Mesodermal cell (in vitro differentiated cells): ENCODE results near the gene TCTA.

ENCODE experiments used
- H3K27ac ChIP-seq: 2 replicates; pipeline ENCODE4 v1.7.0; 2013; ENCODE audit warnings: mild to moderate bottlenecking, low read depth, low read length, moderate library complexity; ENCODE audit not compliant: severe bottlenecking
- H3K36me3 ChIP-seq: 2 replicates; pipeline ENCODE4 v1.7.1; 2013; ENCODE audit warnings: mild to moderate bottlenecking, low read length, moderate library complexity; ENCODE audit not compliant: control insufficient read depth, insufficient read depth
- H3K4me1 ChIP-seq: one replicate; pipeline ENCODE4 v1.7.1; 2013; ENCODE audit warnings: mild to moderate bottlenecking, low read length; ENCODE audit not compliant: insufficient read depth, control insufficient read depth, poor library complexity, severe bottlenecking
- H3K4me3 ChIP-seq: 2 replicates; pipeline ENCODE4 v1.7.0; 2013; ENCODE audit warnings: low read length, control low read depth, mild to moderate bottlenecking; ENCODE audit not compliant: insufficient read depth, poor library complexity, severe bottlenecking; ENCODE audit errors: extremely low read depth
- H3K9me3 ChIP-seq: 2 replicates; pipeline ENCODE4 v1.7.1; 2013; ENCODE audit warnings: mild to moderate bottlenecking, low read length, moderate library complexity; ENCODE audit not compliant: control insufficient read depth
- WGBS, 2 experiments: methylation state at CpG; one replicate each; pipeline ENCODE4 v1.1.5; 2013; ENCODE audit warnings: missing lambda C conversion rate in 2 of 2; ENCODE audit not compliant: insufficient coverage in 2 of 2; 5-methylcytosine and 5-hydroxymethylcytosine counted together

The TCTA gene

DNA sequence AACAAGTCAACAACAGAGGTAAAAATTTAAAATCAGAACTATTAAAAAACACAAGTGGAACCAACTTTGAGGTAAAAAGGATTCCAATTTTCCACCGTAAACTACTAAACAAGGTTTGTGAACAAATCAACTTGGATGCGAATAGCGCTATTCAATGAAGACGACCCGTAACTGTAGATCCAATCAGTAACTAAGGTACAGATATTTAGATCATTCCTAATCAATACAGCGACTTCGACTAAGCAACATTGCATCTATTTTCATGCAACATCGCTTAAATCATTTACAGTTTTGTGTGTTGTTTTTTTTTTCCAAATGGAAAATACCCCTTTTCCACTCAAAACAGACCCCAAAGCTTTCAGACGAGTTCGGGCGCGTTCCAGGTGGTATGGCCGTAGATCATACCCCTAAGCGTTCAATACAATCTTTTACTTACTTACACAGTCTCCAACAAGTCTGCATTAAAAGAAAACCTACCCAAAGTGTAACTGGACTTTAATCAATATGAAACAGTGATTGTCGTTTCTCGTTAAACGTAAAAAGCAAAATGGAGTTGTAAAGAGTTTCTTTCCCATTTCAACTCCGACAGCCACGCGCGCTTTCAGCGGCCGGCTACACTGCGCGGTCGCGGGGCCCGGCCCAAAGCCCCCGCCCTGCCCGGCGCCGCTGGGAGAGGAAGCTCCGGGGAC, 1.2 kb upstream of the TCTA start:
- WGBS, 2 experiments = 0% methylated on average over 24 to 26 of the region's 33 CpGs
- H3K4me1 ChIP-seq = peaks cover 8% of the 10 kb centered on the region
- H3K4me3 ChIP-seq = peak overlapping the region; percentile 66
- H3K27ac ChIP-seq = peak overlapping the region; percentile 95
- H3K36me3 ChIP-seq = peaks cover 27% of the 10 kb centered on the region
- H3K9me3 ChIP-seq = no peaks in the 10 kb centered on the region

- Histone ChIP-seq H3K4me3 (peak overlapping the region; percentile 66), H3K9me3 (no peaks in the 10 kb centered on the region), H3K27ac (peak overlapping the region; percentile 95), H3K36me3 (peaks cover 30% of the 10 kb centered on the region), H3K4me1 (peaks cover 14% of the 10 kb centered on the region)
- WGBS, 2 experiments = 1% methylated on average over 37 to 59 of the region's 59 CpGs
Observed at GRCh38 chr3:49411535-49411967, 672 bp upstream of the TCTA start.

GRCh38 chr3:49412632-49413337, 562 bp downstream of the TCTA start:
- Histone ChIP-seq H3K36me3 (peaks cover 40% of the 10 kb centered on the region), H3K4me1 (peaks cover 23% of the 10 kb centered on the region), H3K4me3 (peak overlapping the region; percentile 66), H3K9me3 (no peaks in the 10 kb centered on the region), H3K27ac (peak overlapping the region; percentile 83)
- WGBS, 2 experiments = 51 to 62% methylated on average over 13 to 16 of the region's 16 CpGs

GRCh38 chr3:49413338-49413734, 1.1 kb downstream of the TCTA start:
- H3K4me1 ChIP-seq = peaks cover 23% of the 10 kb centered on the region
- H3K4me3 ChIP-seq = peak overlapping the region; percentile 66
- H3K9me3 ChIP-seq = no peaks in the 10 kb centered on the region
- H3K36me3 ChIP-seq = peaks cover 44% of the 10 kb centered on the region
- 94 to 98% methylated on average over 6 of the region's 6 CpGs for WGBS, 2 experiments
- no peak overlapping the region for H3K27ac ChIP-seq

GRCh38 chr3:49414753-49415152, 2.5 kb downstream of the TCTA start:
- 60 to 100% methylated on average over 1 of the region's 2 CpGs for WGBS, 2 experiments
- H3K27ac ChIP-seq = no peak overlapping the region

GRCh38 chr3:49415931-49416601, 3.8 kb downstream of the TCTA start:
- Histone ChIP-seq H3K27ac (peak overlapping the region; percentile 41), H3K4me1 (peaks cover 23% of the 10 kb centered on the region), H3K4me3 (no peak overlapping the region), H3K9me3 (no peaks in the 10 kb centered on the region), H3K36me3 (peaks cover 39% of the 10 kb centered on the region)
- 97 to 100% methylated on average over 3 to 4 of the region's 4 CpGs for WGBS, 2 experiments

More at GRCh38 chr3:49414753-49415152, 2.5 kb downstream of the TCTA start:
- Histone ChIP-seq H3K4me1 (peaks cover 23% of the 10 kb centered on the region), H3K36me3 (peaks cover 43% of the 10 kb centered on the region), H3K9me3 (no peaks in the 10 kb centered on the region), H3K4me3 (no peak overlapping the region)

GRCh38 chr3:49416867-49417266, 4.6 kb downstream of the TCTA start:
- H3K36me3 ChIP-seq = peaks cover 39% of the 10 kb centered on the region
- WGBS, 2 experiments = 95% methylated on average over 2 of the region's 2 CpGs; no CpG with 5 or more reads in 1 of the 2 experiments

GRCh38 chr3:49417516-49418120, 5.4 kb downstream of the TCTA start:
- WGBS, 2 experiments = 92 to 95% methylated on average over 10 to 13 of the region's 13 CpGs
- Histone ChIP-seq H3K4me3 (no peak overlapping the region), H3K4me1 (peaks cover 35% of the 10 kb centered on the region), H3K36me3 (peaks cover 39% of the 10 kb centered on the region), H3K9me3 (no peaks in the 10 kb centered on the region), H3K27ac (no peak overlapping the region)

More at GRCh38 chr3:49416867-49417266, 4.6 kb downstream of the TCTA start:
- Histone ChIP-seq H3K4me1 (peaks cover 29% of the 10 kb centered on the region), H3K4me3 (no peak overlapping the region), H3K9me3 (no peaks in the 10 kb centered on the region), H3K27ac (peak overlapping the region; percentile 41)

GRCh38 chr3:49421890-49422378, 9.7 kb downstream of the TCTA start:
- H3K9me3 ChIP-seq = no peaks in the 10 kb centered on the region
- WGBS, 2 experiments = 39 to 67% methylated on average over 5 to 14 of the region's 14 CpGs
- peaks cover 29% of the 10 kb centered on the region for H3K36me3 ChIP-seq
- H3K4me3 ChIP-seq = peak overlapping the region; percentile 37
- peak overlapping the region; percentile 92 for H3K27ac ChIP-seq
- peaks cover 26% of the 10 kb centered on the region for H3K4me1 ChIP-seq
